Upper lobe of left lung (tissue), 6 donors: ENCODE results near the gene NPBWR2. TPM values are rescaled to one million over a fixed set of nuclear protein-coding genes. Genes with fewer than 3 reads are reported as not detected.

Source experiments
- ATAC-seq, 2 donors: fragments of 200-7000 bp; cut with Tn5 transposase; one replicate each; pipeline ENCODE4 v1.9.1; 2022; ENCODE audit warnings: mild to moderate bottlenecking in 2 of 2, moderate library complexity in 2 of 2; ENCODE audit not compliant: low FRiP score in 2 of 2
- DNase-seq, 2 donors: peaks; one replicate each; pipeline ENCODE4 v3.0.0-alpha.2; 2019 to 2020
- H3K27ac ChIP-seq, 4 donors: fragments of 200-600 bp; sonication (generic); one replicate each; pipeline ENCODE4 v1.5.1; 2016 to 2019
- H3K27me3 ChIP-seq, 4 donors: fragments of 200-600 bp; sonication (generic); one replicate each; pipeline ENCODE4 v1.5.1; 2017 to 2019
- H3K36me3 ChIP-seq, 4 donors: fragments of 200-600 bp; sonication (generic); one replicate each; pipeline ENCODE4 v1.5.1; 2016 to 2019
- H3K4me1 ChIP-seq, 4 donors: fragments of 200-600 bp; sonication (generic); one replicate each; pipeline ENCODE4 v1.5.1; 2018 to 2019
- H3K4me3 ChIP-seq, 4 donors: fragments of 200-600 bp; sonication (generic); one replicate each; pipeline ENCODE4 v1.5.1; 2017 to 2019; ENCODE audit warnings: mild to moderate bottlenecking in 2 of 4, moderate library complexity in 1 of 4
- H3K9me3 ChIP-seq, 4 donors: fragments of 200-600 bp; sonication (generic); one replicate each; pipeline ENCODE4 v1.5.1; 2018 to 2019
- CTCF ChIP-seq, 6 experiments: fragments of 450-650 bp in 4 of 6; fragments of 200-600 bp in 2 of 6; sonication (generic) in 2 of 6; IDR thresholded peaks; one replicate each; pipeline ENCODE4 v1.5.1; 2016 to 2019; ENCODE audit warnings: antibody characterized with exemption in 6 of 6
- EP300 ChIP-seq, 4 donors: sonication (generic); formaldehyde crosslinking; IDR thresholded peaks; one replicate each; pipeline ENCODE4 v1.5.1; 2017; ENCODE audit warnings: antibody characterized with exemption in 4 of 4, control low read depth in 2 of 4
- POLR2A ChIP-seq, 4 donors: fragments of 450-650 bp; IDR thresholded peaks; one replicate each; pipeline ENCODE4 v1.5.1; 2016 to 2017; ENCODE audit warnings: antibody characterized with exemption in 4 of 4, mild to moderate bottlenecking in 2 of 4
- POLR2AphosphoS5 ChIP-seq, 2 donors: sonication (generic); formaldehyde crosslinking; IDR thresholded peaks; one replicate each; pipeline ENCODE4 v1.5.1; 2017; ENCODE audit warnings: antibody characterized with exemption in 2 of 2
- WGBS, 2 donors: methylation state at CpG; one replicate each; pipeline ENCODE4 v1.1.5; 2017 to 2018; 5-methylcytosine and 5-hydroxymethylcytosine counted together
- total RNA-seq, 6 donors: library from RNA; depleted of rRNA in 4 of 6; stranded (reverse); fragments of >200 nt in 4 of 6; gene quantifications; one replicate each; pipeline versions ENCODE4 v1.1.0 to v1.2.1, GENCODE V29; 2016 to 2021
- donor health status: DM: no; HTN: no; CAD: no; lungs with moderate emphysema.
- donor health status: DM: no; HTN: yes; CAD: no; lungs with severe emphysema.

The NPBWR2 gene
- total RNA-seq, 6 donors from 2014 or later = not detected

- H3K36me3 ChIP-seq = no peaks in the 10 kb centered on the region
- no peaks in the 10 kb centered on the region for H3K27me3 ChIP-seq
- DNase-seq = no peak
- WGBS, 2 donors = 71 to 81% methylated on average over 6 to 13 of the region's 14 CpGs
- H3K4me1 ChIP-seq = peaks cover 0 to 5% (median 3%) of the 10 kb centered on the region in 4 donors
- no peak for ATAC-seq
- H3K4me3 ChIP-seq = no peak overlapping the region
- H3K9me3 ChIP-seq = no peaks in the 10 kb centered on the region
- TF ChIP-seq EP300 (IDR thresholded peaks at IDR 0.05) = no peak
- TF ChIP-seq POLR2AphosphoS5 (IDR thresholded peaks at IDR 0.05) = no peak
- TF ChIP-seq POLR2A (IDR thresholded peaks at IDR 0.05) = no peak
- no peak for TF ChIP-seq CTCF (IDR thresholded peaks at IDR 0.05)
- H3K27ac ChIP-seq = no peak overlapping the region
Measured at GRCh38 chr20:64115171-64115911, 8.0 kb upstream of the NPBWR2 start.

DNA sequence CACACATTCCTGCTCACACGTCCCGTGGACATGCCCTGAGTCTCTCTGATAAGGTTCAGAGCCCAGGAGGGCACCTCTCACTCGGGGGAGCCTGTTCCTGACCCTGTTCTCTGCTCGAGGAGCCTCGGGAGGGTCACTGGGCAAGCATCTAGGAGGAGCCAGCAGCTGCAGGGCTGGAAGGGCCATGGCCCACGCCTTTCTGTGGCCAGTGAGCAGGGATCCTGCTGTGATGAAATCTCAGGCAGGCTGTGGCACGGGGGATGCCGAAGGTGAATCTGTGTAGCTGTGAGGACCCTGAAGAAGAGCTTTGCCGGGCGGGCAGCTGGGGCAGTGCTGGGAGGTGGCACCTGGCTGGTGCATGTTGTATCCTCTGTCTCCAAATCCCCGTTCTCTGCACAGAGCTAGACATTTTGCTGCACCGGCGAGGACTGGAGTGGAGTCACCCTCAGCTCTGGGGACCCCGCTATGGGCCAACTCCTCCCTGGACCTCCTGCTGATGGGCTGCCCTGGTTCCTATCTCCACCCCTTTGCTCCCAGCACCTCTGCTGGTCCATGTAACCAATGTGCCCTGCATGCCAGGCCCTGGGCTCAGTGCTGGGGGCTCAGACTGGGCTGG is 7.1 kb upstream of the NPBWR2 start:
- ATAC-seq = no peak
- 78 to 85% methylated on average over 6 to 14 of the region's 14 CpGs for WGBS, 2 donors
- no peak for DNase-seq
- Histone ChIP-seq H3K4me1 (no peaks in the 10 kb centered on the region), H3K27me3 (no peaks in the 10 kb centered on the region), H3K36me3 (no peaks in the 10 kb centered on the region), H3K27ac (no peak overlapping the region), H3K4me3 (no peak overlapping the region), H3K9me3 (no peaks in the 10 kb centered on the region)
- TF ChIP-seq CTCF (IDR thresholded peaks at IDR 0.05) (no peak), POLR2AphosphoS5 (IDR thresholded peaks at IDR 0.05) (no peak), POLR2A (IDR thresholded peaks at IDR 0.05) (no peak), EP300 (IDR thresholded peaks at IDR 0.05) (no peak)

DNA sequence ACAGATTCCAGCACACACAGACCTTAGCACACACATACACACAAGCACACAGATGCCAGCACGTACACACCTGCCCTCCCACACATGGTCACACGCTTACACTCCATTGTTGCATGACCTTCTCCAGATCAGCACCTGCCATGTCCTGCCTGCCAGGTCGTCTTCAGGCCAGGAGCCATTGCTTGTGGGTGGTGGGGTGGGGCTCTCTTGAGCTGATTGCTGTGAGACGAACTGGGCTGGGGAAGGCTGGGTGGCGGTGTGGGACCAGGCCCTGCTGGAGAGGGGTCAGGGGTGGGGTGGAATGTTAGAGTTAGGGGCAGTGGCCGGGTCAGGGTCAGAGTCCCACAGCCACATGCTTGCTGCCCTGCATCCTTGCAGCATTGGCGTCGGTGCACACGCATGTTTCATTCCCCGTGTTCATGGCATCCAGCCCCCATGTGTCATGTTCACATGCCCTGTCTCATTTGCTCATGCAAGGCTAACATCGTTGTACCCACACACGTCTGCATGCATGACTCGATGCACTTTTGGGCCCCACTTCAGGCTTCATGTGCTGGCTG is 6.5 kb upstream of the NPBWR2 start:
- no peaks in the 10 kb centered on the region for H3K4me1 ChIP-seq
- no peaks in the 10 kb centered on the region for H3K27me3 ChIP-seq
- TF ChIP-seq POLR2A (IDR thresholded peaks at IDR 0.05) (no peak), EP300 (IDR thresholded peaks at IDR 0.05) (no peak), POLR2AphosphoS5 (IDR thresholded peaks at IDR 0.05) (no peak), CTCF (IDR thresholded peaks at IDR 0.05) (no peak)
- H3K9me3 ChIP-seq = no peaks in the 10 kb centered on the region
- no peak overlapping the region for H3K4me3 ChIP-seq
- no peaks in the 10 kb centered on the region for H3K36me3 ChIP-seq
- ATAC-seq (no peak), DNase-seq (peak in 1 of 2 donors; percentile 10)
- no peak overlapping the region for H3K27ac ChIP-seq
- 85 to 89% methylated on average over 10 to 13 of the region's 13 CpGs for WGBS, 2 donors

DNA sequence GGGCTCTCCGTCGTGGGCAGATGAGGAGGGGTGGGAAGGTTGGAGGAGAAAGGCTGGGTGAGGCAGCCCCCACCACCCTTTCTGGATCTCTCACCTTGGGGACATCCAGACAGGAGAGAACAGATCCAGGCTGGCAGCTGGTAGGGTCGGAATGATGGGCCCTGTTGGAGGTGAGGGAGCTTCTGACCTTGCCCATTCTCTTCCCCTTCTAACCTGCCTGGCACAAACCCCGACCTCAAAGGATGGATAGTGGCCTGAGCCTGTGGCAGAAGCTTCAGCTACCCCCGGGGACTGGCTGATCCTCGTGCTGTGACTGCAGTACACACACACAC is 6.0 kb upstream of the NPBWR2 start:
- TF ChIP-seq POLR2A (IDR thresholded peaks at IDR 0.05) = no peak
- TF ChIP-seq POLR2AphosphoS5 (IDR thresholded peaks at IDR 0.05) = no peak
- TF ChIP-seq EP300 (IDR thresholded peaks at IDR 0.05) = no peak
- no peak for TF ChIP-seq CTCF (IDR thresholded peaks at IDR 0.05)
- no peak overlapping the region for H3K27ac ChIP-seq
- no peaks in the 10 kb centered on the region for H3K27me3 ChIP-seq
- H3K4me3 ChIP-seq = no peak overlapping the region
- no peaks in the 10 kb centered on the region for H3K9me3 ChIP-seq
- H3K36me3 ChIP-seq = no peaks in the 10 kb centered on the region
- DNase-seq (peak in 1 of 2 donors; percentile 10), ATAC-seq (no peak)
- H3K4me1 ChIP-seq = no peaks in the 10 kb centered on the region
- WGBS, 2 donors = 63 to 86% methylated on average over 3 to 6 of the region's 6 CpGs
